Gastrocnemius medialis (tissue), 4 donors: Measurements from ENCODE around the gene PPM1L. TPM values are rescaled to one million over a fixed set of nuclear protein-coding genes. Genes with fewer than 3 reads are reported as not detected.
A peak's percentile ranks its signal among the peaks of the same experiment; 100 is the strongest.

Experiments
- ATAC-seq, 2 donors: fragments of 150-250 bp; one replicate each; pipeline ENCODE4 v1.9.1; 2016
- DNase-seq, 2 donors: peaks; one replicate each; pipeline ENCODE4 v3.0.0-alpha.2; 2019
- H3K27ac ChIP-seq, 4 donors: fragments of 200-600 bp; sonication (generic); 1 replicate in 1 of 4; 2 replicates in 3 of 4; pipeline ENCODE4 v1.5.1; 2016 to 2018; ENCODE audit warnings: mild to moderate bottlenecking in 2 of 4, moderate library complexity in 1 of 4
- H3K27me3 ChIP-seq, 3 donors: fragments of 200-600 bp; sonication (generic) in 2 of 3; 1 replicate in 1 of 3; 2 replicates in 2 of 3; pipeline versions ENCODE4 v1.5.1 to v1.6.0; 2016 to 2019; ENCODE audit warnings: mild to moderate bottlenecking in 1 of 3, moderate library complexity in 1 of 3
- H3K36me3 ChIP-seq, 2 donors: fragments of 200-600 bp; sonication (generic) in 1 of 2; one replicate each; pipeline ENCODE4 v1.5.1; 2017 to 2018
- H3K4me1 ChIP-seq, 2 donors: fragments of 200-600 bp; sonication (generic) in 1 of 2; one replicate each; pipeline ENCODE4 v1.5.1; 2016 to 2017; ENCODE audit warnings: mild to moderate bottlenecking in 2 of 2
- H3K4me3 ChIP-seq, 4 donors: fragments of 200-600 bp; sonication (generic) in 3 of 4; 1 replicate in 1 of 4; 2 replicates in 3 of 4; pipeline ENCODE4 v1.5.1; 2016 to 2019; ENCODE audit warnings: mild to moderate bottlenecking in 2 of 4
- H3K9me3 ChIP-seq, 3 donors: fragments of 200-600 bp; sonication (generic) in 2 of 3; 1 replicate in 1 of 3; 2 replicates in 2 of 3; pipeline ENCODE4 v1.5.1; 2016 to 2019
- POLR2A ChIP-seq, 2 donors: fragments of 450-650 bp; IDR thresholded peaks; one replicate each; pipeline ENCODE4 v1.6.1; 2017; ENCODE audit warnings: antibody characterized with exemption in 2 of 2, mild to moderate bottlenecking in 2 of 2, moderate library complexity in 2 of 2
- in situ Hi-C, 4 donors: fragments of 200-750 bp; cut with MboI; loops; one replicate each; pipeline versions ENCODE4 v1.15.0 to v1.8.0; 2017; ENCODE audit warnings: low sequenced_read_pairs in 4 of 4
- intact Hi-C: fragments of 100-400 bp; cut with DNase I; formaldehyde crosslinking; loops from one replicate; pipeline ENCODE4 v1.15.1; 2023; ENCODE audit warnings: low total_unique reads
- total RNA-seq, 4 donors: library from RNA; depleted of rRNA; stranded (reverse); fragments of >200 nt; gene quantifications; one replicate each; pipeline versions ENCODE4 v1.1.0 to v1.2.3, GENCODE V29; 2016
- TF ChIP-seq, protein P1 (sequence below), 5 experiments: fragments of 450-650 bp in 3 of 5; fragments of 200-600 bp in 2 of 5; sonication (generic) in 2 of 5; IDR thresholded peaks in 4 of 5; conservative IDR thresholded peaks in 1 of 5; 1 replicate in 4 of 5; 2 replicates in 1 of 5; pipeline ENCODE4 v1.5.1; 2016 to 2019; ENCODE audit warnings: antibody characterized with exemption in 5 of 5, mild to moderate bottlenecking in 3 of 5, moderate library complexity in 3 of 5

PPM1L gene
- total RNA-seq, 4 donors from 2014 or later: 85.0 to 243 (median 122) TPM

DNA sequence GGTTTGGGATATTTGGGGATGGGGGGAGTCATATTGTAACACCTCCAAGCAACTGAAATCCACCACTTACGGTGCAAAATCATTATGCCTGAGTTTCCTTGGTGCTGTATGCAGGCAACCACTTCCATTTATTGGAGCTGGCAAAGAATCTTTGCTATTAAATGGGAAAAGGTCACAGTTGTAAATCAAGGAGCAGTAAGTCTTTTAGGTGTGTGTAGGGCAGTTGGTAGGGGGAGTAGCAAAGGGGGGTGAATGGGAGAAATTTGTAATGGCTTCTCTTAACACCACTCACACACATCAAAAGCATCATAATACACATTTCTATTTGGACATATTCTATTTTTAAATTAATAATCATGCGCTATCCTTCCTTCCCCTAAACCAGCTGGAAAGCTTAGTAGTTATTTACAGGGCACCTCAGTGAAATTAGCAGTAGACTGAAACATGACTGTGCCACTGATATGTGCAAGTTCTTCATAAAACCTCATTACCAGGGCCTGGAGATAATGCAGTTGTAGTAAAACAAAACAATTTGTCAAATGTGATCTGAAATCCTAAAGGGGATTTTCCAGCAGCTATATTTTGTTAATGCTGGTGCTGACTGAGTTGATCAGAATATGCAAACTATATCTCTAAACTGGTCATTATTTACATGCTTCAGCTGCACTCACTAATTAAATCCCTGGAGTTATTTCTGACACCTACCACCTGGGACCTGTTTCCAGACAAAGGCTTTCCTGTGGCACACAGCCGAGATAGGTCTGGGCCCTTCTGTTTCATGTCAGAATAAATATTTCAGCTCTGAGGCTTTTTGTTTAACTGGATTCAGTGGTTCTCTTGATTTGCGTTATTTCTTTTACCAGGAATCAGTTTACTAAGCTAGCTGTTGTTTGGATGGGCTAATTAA, 259.1 kb downstream of the PPM1L start:
- in situ Hi-C loops: no loop called here
- Histone ChIP-seq H3K36me3 (no peaks in the 10 kb centered on the region), H3K4me1 (peaks cover 5 to 19% of the 10 kb centered on the region in 2 donors), H3K9me3 (no peaks in the 10 kb centered on the region), H3K27ac (no peak overlapping the region), H3K27me3 (no peaks in the 10 kb centered on the region), H3K4me3 (no peak overlapping the region)
- TF ChIP-seq, protein P1, sequence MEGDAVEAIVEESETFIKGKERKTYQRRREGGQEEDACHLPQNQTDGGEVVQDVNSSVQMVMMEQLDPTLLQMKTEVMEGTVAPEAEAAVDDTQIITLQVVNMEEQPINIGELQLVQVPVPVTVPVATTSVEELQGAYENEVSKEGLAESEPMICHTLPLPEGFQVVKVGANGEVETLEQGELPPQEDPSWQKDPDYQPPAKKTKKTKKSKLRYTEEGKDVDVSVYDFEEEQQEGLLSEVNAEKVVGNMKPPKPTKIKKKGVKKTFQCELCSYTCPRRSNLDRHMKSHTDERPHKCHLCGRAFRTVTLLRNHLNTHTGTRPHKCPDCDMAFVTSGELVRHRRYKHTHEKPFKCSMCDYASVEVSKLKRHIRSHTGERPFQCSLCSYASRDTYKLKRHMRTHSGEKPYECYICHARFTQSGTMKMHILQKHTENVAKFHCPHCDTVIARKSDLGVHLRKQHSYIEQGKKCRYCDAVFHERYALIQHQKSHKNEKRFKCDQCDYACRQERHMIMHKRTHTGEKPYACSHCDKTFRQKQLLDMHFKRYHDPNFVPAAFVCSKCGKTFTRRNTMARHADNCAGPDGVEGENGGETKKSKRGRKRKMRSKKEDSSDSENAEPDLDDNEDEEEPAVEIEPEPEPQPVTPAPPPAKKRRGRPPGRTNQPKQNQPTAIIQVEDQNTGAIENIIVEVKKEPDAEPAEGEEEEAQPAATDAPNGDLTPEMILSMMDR (IDR thresholded peaks at IDR 0.05 in 4 of 5, conservative IDR thresholded peaks at IDR 0.05 in 1 of 5): no peak
- no peak for TF ChIP-seq POLR2A (IDR thresholded peaks at IDR 0.05)
- intact Hi-C loops: no loop called here
- ATAC-seq (no peak), DNase-seq (no peak)

DNA sequence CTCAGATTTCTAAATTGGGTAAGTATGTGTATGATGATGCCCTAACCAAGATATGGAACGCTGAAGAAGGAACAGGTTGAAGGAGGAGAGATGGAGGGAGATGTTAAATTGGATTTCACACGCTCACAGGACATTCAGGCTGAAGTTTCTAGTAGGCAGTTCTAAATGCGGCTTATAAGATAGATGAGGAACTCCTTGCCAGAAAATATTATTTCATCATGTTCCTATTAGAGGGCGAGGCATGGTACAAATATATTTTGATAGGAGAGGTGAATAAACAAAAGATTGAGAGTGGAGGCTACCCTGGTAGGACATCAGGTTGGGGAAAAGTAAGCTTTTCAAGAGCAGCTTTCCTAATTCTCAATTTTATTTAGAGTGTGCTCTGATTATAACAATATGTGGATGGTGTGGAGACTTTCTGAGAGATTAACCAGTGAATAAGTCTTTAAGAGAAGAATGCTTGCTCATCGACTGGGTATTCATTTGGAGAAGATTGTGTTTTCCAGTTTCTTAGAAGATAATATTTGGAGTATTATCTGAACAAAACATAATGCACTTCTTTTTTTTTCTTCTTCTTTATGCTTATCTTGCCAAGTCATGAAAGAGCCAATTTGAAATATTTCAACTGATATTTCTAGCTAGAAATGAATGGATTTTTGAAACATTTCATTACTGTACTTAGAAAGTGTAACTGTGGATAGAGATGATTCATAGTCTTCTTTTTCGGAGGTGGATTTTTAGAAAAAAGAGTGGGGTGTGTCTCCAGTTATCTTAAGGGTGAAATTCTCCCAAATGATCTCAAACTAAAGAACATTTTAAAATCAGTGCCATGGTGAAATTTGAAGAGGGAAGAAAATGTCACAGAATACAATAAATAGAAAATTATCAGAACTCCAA, 260.6 kb downstream of the PPM1L start:
- TF ChIP-seq, protein P1 (IDR thresholded peaks at IDR 0.05 in 4 of 5, conservative IDR thresholded peaks at IDR 0.05 in 1 of 5): no peak
- no peak for TF ChIP-seq POLR2A (IDR thresholded peaks at IDR 0.05)
- ATAC-seq (peak in 1 of 2 donors; percentile 30), DNase-seq (no peak)
- intact Hi-C loops: no loop called here
- Histone ChIP-seq H3K4me3 (no peak overlapping the region), H3K27ac (no peak overlapping the region), H3K27me3 (no peaks in the 10 kb centered on the region), H3K9me3 (peaks cover 0 to 4% (median 0%) of the 10 kb centered on the region in 3 donors), H3K4me1 (peaks cover 5 to 19% of the 10 kb centered on the region in 2 donors), H3K36me3 (no peaks in the 10 kb centered on the region)
- in situ Hi-C loops: no loop called here

DNA sequence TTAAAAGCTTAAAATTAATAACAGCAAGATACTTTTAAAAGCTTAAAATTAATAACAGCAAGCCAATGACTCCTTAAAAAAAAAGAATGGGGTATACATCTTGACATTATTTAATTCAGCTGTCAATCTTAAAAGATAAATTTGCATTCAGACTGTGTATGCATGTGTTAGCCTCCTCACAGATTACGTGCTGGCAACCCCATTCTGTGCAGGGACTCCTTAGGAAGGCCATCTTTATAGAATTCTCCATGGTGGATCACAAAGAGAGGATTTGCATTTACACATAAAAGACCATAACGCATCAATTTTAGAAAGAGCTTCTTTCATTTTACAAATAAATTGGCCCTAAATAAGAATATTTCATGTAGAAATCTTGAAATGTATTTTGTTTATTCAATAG, 261.9 kb downstream of the PPM1L start:
- Histone ChIP-seq H3K27me3 (no peaks in the 10 kb centered on the region), H3K4me3 (no peak overlapping the region), H3K9me3 (peaks cover 0 to 4% (median 0%) of the 10 kb centered on the region in 3 donors), H3K4me1 (peaks cover 5 to 19% of the 10 kb centered on the region in 2 donors), H3K27ac (no peak overlapping the region), H3K36me3 (no peaks in the 10 kb centered on the region)
- DNase-seq (no peak), ATAC-seq (no peak)
- TF ChIP-seq, protein P1 (IDR thresholded peaks at IDR 0.05 in 4 of 5, conservative IDR thresholded peaks at IDR 0.05 in 1 of 5): no peak
- TF ChIP-seq POLR2A (IDR thresholded peaks at IDR 0.05): no peak
- in situ Hi-C loops (no loop called here), intact Hi-C loops (no loop called here)

DNA sequence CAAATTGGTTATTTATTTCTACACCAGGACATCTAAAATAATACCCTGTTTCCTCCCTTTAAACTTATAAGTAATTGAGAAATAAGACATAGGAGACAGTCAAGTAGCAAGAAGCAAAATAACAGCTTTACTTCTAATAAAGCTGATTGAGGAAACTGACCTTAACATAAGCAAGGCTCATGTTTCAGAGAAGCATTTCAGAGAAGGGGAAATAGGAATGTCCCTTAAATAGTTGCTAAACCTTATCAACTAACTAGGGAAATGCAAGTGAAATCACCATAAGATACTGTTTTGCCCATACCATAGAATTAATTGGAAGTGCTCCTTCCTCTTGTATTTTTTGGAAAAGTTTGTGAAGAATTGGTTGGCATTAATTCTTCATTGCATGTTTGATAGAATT, 264.2 kb downstream of the PPM1L start:
- in situ Hi-C loops: no loop called here
- no peak for ATAC-seq
- no peak for TF ChIP-seq POLR2A (IDR thresholded peaks at IDR 0.05)
- TF ChIP-seq, protein P1 (IDR thresholded peaks at IDR 0.05 in 4 of 5, conservative IDR thresholded peaks at IDR 0.05 in 1 of 5): no peak

More for the DNA sequence above, 264.2 kb downstream of the PPM1L start:
- no peak for DNase-seq
- intact Hi-C loops: no loop called here
- Histone ChIP-seq H3K4me3 (no peak overlapping the region), H3K9me3 (peaks cover 0 to 4% (median 0%) of the 10 kb centered on the region in 3 donors), H3K27ac (no peak overlapping the region), H3K27me3 (no peaks in the 10 kb centered on the region), H3K4me1 (peaks cover 5 to 11% of the 10 kb centered on the region in 2 donors), H3K36me3 (no peaks in the 10 kb centered on the region)
